Measurements from ENCODE around the gene GPHA2.
"Not testable (repeated sequence)": the region's sequence is repeated elsewhere in the genome, so short reads cannot be mapped to it uniquely, and the experiment has no call there.

The GPHA2 gene

GRCh38 chr11:64935359-64936081, at the start of gene GPHA2:
Gene GPHA2 (minus strand): TSS chr11:64935893. CDS start chr11:64935460, 433 bp downstream.
- in situ Hi-C loops (cut with MboI; ENCODE audit: low sequenced_read_pairs), result no loop called here

- in situ Hi-C loops (cut with MboI; ENCODE audit: low sequenced_read_pairs), result not testable (repeated sequence)
Measured at GRCh38 chr11:64983339-64983738, 47.6 kb upstream of the GPHA2 start.

- in situ Hi-C loops (cut with MboI; ENCODE audit: low sequenced_read_pairs), result no loop called here
Measured at GRCh38 chr11:64976651-64977050, 41.0 kb upstream of the GPHA2 start.

GRCh38 chr11:64974124-64974523, 38.4 kb upstream of the GPHA2 start:
- in situ Hi-C loops (cut with MboI; ENCODE audit: low sequenced_read_pairs), result no loop called here

- in situ Hi-C loops (cut with MboI; ENCODE audit: low sequenced_read_pairs), result no loop called here
Measured at GRCh38 chr11:64971421-64972233, 35.9 kb upstream of the GPHA2 start, which contains the start of gene MAJIN. Gene MAJIN (minus strand): TSS chr11:64972108. CDS start chr11:64959405, 12,703 bp downstream.

GRCh38 chr11:64970731-64971151, 35.0 kb upstream of the GPHA2 start:
- in situ Hi-C loops (cut with MboI; ENCODE audit: low sequenced_read_pairs), result no loop called here

GRCh38 chr11:64969209-64969608, 33.5 kb upstream of the GPHA2 start:
- in situ Hi-C loops (cut with MboI; ENCODE audit: low sequenced_read_pairs), result no loop called here

GRCh38 chr11:64967375-64967774, 31.7 kb upstream of the GPHA2 start:
- in situ Hi-C loops (cut with MboI; ENCODE audit: low sequenced_read_pairs), result no loop called here

- in situ Hi-C loops (cut with MboI; ENCODE audit: low sequenced_read_pairs), result no loop called here
Measured at GRCh38 chr11:64963072-64963631, 27.5 kb upstream of the GPHA2 start.

- in situ Hi-C loops (cut with MboI; ENCODE audit: low sequenced_read_pairs), result no loop called here
Measured at GRCh38 chr11:64960719-64961118, 25.0 kb upstream of the GPHA2 start.

GRCh38 chr11:64959498-64959897, 23.8 kb upstream of the GPHA2 start:
- in situ Hi-C loops (cut with MboI; ENCODE audit: low sequenced_read_pairs), result no loop called here

- in situ Hi-C loops (cut with MboI; ENCODE audit: low sequenced_read_pairs), result no loop called here
Measured at GRCh38 chr11:64954201-64954600, 18.5 kb upstream of the GPHA2 start.

GRCh38 chr11:64951529-64951928, 15.8 kb upstream of the GPHA2 start:
- in situ Hi-C loops (cut with MboI; ENCODE audit: low sequenced_read_pairs), result no loop called here

GRCh38 chr11:64947208-64947814, 11.6 kb upstream of the GPHA2 start:
- in situ Hi-C loops (cut with MboI; ENCODE audit: low sequenced_read_pairs), result no loop called here

- in situ Hi-C loops (cut with MboI; ENCODE audit: low sequenced_read_pairs), result no loop called here
Measured at GRCh38 chr11:64936539-64936938, 846 bp upstream of the GPHA2 start.

GRCh38 chr11:64934682-64935358, 873 bp downstream of the GPHA2 start:
- in situ Hi-C loops (cut with MboI; ENCODE audit: low sequenced_read_pairs), result no loop called here

- in situ Hi-C loops (cut with MboI; ENCODE audit: low sequenced_read_pairs), result no loop called here
Measured at GRCh38 chr11:64933935-64934681, 1.6 kb downstream of the GPHA2 start.

- in situ Hi-C loops (cut with MboI; ENCODE audit: low sequenced_read_pairs), result no loop called here
Measured at GRCh38 chr11:64933213-64933934, 2.3 kb downstream of the GPHA2 start.

- in situ Hi-C loops (cut with MboI; ENCODE audit: low sequenced_read_pairs), result no loop called here
Measured at GRCh38 chr11:64932324-64932723, 3.4 kb downstream of the GPHA2 start.

All from hTERT RPE-1 (cell line).